ENCODE data around the gene OXER1.

DNA sequence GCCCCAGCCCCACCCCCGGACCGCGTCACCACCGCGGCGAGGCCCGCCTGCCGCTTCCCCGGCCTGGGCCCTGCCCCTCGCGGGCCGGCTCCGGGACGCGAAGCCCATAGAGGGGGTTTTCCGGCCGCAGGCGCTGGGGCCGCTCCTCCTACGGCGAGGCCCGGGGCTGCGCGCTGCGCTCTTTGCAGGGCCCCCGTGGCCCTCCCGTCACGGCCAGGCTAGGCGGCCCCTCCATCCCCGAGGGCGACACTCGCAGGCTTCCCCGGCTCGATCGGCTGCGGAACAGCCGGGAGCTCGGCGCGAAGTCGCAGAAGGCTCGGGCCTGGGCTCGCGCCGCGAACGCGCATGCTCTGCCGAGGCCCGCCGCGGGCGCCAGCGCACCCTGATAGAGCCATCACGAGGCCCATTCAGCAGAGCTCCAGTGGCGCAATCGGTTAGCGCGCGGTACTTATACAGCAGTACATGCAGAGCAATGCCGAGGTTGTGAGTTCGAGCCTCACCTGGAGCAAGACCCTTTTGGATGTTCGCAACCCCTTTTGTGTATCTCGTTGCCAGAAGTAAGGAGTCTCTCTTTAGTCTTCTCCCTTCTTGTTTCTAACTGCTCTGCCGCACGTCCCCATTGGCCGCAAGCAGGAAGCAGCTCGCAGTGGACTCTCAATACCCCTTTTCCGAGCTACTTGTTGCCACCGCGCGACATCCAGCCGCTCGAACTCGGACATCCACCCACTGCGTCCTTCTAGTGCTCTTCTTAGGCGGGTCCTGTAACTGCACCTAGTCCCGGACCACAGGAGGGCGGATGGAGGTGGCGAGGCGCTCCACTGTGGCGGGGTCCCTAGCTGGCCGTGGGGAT lies 46.4 kb upstream of the OXER1 start:
- TF ChIP-seq, protein P1, sequence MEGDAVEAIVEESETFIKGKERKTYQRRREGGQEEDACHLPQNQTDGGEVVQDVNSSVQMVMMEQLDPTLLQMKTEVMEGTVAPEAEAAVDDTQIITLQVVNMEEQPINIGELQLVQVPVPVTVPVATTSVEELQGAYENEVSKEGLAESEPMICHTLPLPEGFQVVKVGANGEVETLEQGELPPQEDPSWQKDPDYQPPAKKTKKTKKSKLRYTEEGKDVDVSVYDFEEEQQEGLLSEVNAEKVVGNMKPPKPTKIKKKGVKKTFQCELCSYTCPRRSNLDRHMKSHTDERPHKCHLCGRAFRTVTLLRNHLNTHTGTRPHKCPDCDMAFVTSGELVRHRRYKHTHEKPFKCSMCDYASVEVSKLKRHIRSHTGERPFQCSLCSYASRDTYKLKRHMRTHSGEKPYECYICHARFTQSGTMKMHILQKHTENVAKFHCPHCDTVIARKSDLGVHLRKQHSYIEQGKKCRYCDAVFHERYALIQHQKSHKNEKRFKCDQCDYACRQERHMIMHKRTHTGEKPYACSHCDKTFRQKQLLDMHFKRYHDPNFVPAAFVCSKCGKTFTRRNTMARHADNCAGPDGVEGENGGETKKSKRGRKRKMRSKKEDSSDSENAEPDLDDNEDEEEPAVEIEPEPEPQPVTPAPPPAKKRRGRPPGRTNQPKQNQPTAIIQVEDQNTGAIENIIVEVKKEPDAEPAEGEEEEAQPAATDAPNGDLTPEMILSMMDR (IDR thresholded peaks at IDR 0.05), result peak in 1 of 6 experiments; percentile 3
- TF ChIP-seq POLR2A (IDR thresholded peaks at IDR 0.05), result peak; percentile 80 to 84
